HepG2 (cell line): ENCODE data around the gene AOX1. TPM values are rescaled to one million over a fixed set of nuclear protein-coding genes. Genes with fewer than 3 reads are reported as not detected.

Source experiments
- ATAC-seq: fragments of 200-7000 bp; cut with Tn5 transposase; 3 replicates; pipeline ENCODE4 v1.9.1; 2020; ENCODE audit warnings: mild to moderate bottlenecking, moderate library complexity
- BruUV-seq: library from RNA; stranded (reverse); fragments of 400-500 nt; replicated peaks from 2 replicates; lab custom pipeline; 2021; lab: Mats Ljungman, UMichigan
- CTCF ChIA-PET: fragments of 300-600 bp; formaldehyde crosslinking; extraction: SDS; loops from one replicate; lab custom pipeline; 2021; ENCODE audit warnings: low total read pairs, inconsistent platforms, low intra/inter-chr PET ratio; lab: Yijun Ruan, JAX
- POLR2A ChIA-PET: fragments of 350-600 bp; sonication (Branson Sonifier 250); formaldehyde crosslinking; loops from one replicate; lab custom pipeline; 2020; ENCODE audit warnings: antibody characterized with exemption, inconsistent platforms; lab: Yijun Ruan, JAX
- DNase-seq: peaks from one replicate; pipeline ENCODE4 v3.0.0-alpha.2; 2015; ENCODE audit warnings: low spot score
- FAIRE-seq: peaks from 3 replicates; lab custom pipeline; 2011; peaks lifted over from hg19 to GRCh38; lab: Jason Lieb, UNC
- H2AFZ ChIP-seq: one replicate; pipeline ENCODE4 v1.6.1; 2011; ENCODE audit warnings: low read length, inconsistent platforms
- H3K27ac ChIP-seq: fragments of 300-600 bp; 3 replicates; pipeline ENCODE4 v1.8.0; 2011; ENCODE audit warnings: mixed run types, mild to moderate bottlenecking, mixed read lengths, low read length, inconsistent platforms; ENCODE audit not compliant: insufficient read depth; ENCODE audit errors: extremely low read length
- H3K27me3 ChIP-seq, 2 experiments: fragments of 200-600 bp in 1 of 2; 2 replicates in 1 of 2; 3 replicates in 1 of 2; pipeline versions ENCODE4 v1.6.0 to v1.8.0; 2011; ENCODE audit warnings: low read length in 2 of 2, mild to moderate bottlenecking in 2 of 2, moderate library complexity in 2 of 2, inconsistent platforms in 1 of 2; ENCODE audit not compliant: insufficient read depth in 2 of 2, control insufficient read depth in 1 of 2
- H3K36me3 ChIP-seq, 2 experiments: fragments of 200-600 bp in 1 of 2; replicated peaks in 1 of 2; 2 replicates in 1 of 2; 3 replicates in 1 of 2; pipeline versions ENCODE4 v1.5.1 to v1.8.0; 2011; ENCODE audit warnings: low read length in 2 of 2, inconsistent platforms in 1 of 2; ENCODE audit not compliant: insufficient read depth in 2 of 2, control insufficient read depth in 1 of 2
- H3K4me1 ChIP-seq: 2 replicates; pipeline ENCODE4 v1.5.1; 2012; ENCODE audit warnings: low read length, inconsistent platforms; ENCODE audit not compliant: insufficient read depth
- H3K4me2 ChIP-seq: 2 replicates; pipeline ENCODE4 v1.6.0; 2011; ENCODE audit warnings: low read depth, low read length, inconsistent platforms
- H3K4me3 ChIP-seq, 3 experiments: fragments of 200-600 bp in 1 of 3; sonication (generic), shearing (Covaris generic) in 1 of 3; replicated peaks in 1 of 3; 2 replicates each; pipeline ENCODE4 v1.5.1; 2011 to 2016; ENCODE audit warnings: low read length in 3 of 3, inconsistent platforms in 2 of 3, low read depth in 2 of 3, mild to moderate bottlenecking in 2 of 3, control low read depth in 1 of 3, mixed read lengths in 1 of 3; ENCODE audit not compliant: insufficient read depth in 1 of 3
- H3K79me2 ChIP-seq: one replicate; pipeline ENCODE4 v1.6.1; 2011; ENCODE audit warnings: low read length, inconsistent platforms; ENCODE audit not compliant: insufficient read depth
- H3K9ac ChIP-seq: 2 replicates; pipeline ENCODE4 v1.6.0; 2011; ENCODE audit warnings: mild to moderate bottlenecking, low read depth, low read length, inconsistent platforms; ENCODE audit not compliant: insufficient read depth
- H3K9me3 ChIP-seq: 2 replicates; pipeline ENCODE4 v1.5.1; 2012; ENCODE audit warnings: mild to moderate bottlenecking, low read length
- H4K20me1 ChIP-seq: 2 replicates; pipeline ENCODE4 v1.6.0; 2011; ENCODE audit warnings: inconsistent platforms, mild to moderate bottlenecking, low read length, moderate library complexity; ENCODE audit not compliant: insufficient read depth
- FOSL1 ChIP-seq: sonication (generic); formaldehyde crosslinking; IDR thresholded peaks from 2 replicates; pipeline ENCODE4 v1.9.0; 2021; ENCODE audit warnings: missing genetic modification reagents, borderline replicate concordance
- FOSL2 ChIP-seq: sonication (generic); formaldehyde crosslinking; IDR thresholded peaks from 2 replicates; pipeline ENCODE4 v1.4.0; 2020; ENCODE audit warnings: missing genetic modification reagents
- LCORL ChIP-seq, 2 experiments: fragments of 450-650 bp in 1 of 2; sonication (generic) in 1 of 2; formaldehyde crosslinking in 1 of 2; IDR thresholded peaks; 2 replicates each; pipeline versions ENCODE4 v1.5.0 to v1.6.1; 2017 to 2020; ENCODE audit warnings: antibody characterized with exemption in 1 of 2, missing genetic modification reagents in 1 of 2
- NFYC ChIP-seq: IDR thresholded peaks from 2 replicates; pipeline ENCODE4 v1.6.1; 2016; ENCODE audit warnings: missing genetic modification reagents, missing compliant biosample characterization
- PHF5A ChIP-seq: IDR thresholded peaks from one replicate; pipeline ENCODE4 v1.6.1; 2018; ENCODE audit warnings: low read depth, missing genetic modification reagents; ENCODE audit not compliant: unreplicated experiment
- RFX5 ChIP-seq: IDR thresholded peaks from 2 replicates; pipeline ENCODE4 v1.6.1; 2011; ENCODE audit warnings: low read depth, low read length, improper control_type of control experiment
- SIN3B ChIP-seq: fragments of 150-350 bp; IDR thresholded peaks from 2 replicates; pipeline ENCODE4 v1.6.1; 2014; ENCODE audit warnings: low read length
- SP140L ChIP-seq: sonication (generic); formaldehyde crosslinking; IDR thresholded peaks from 2 replicates; pipeline ENCODE4 v1.4.0; 2020; ENCODE audit warnings: missing genetic modification reagents, borderline replicate concordance
- SRF ChIP-seq: IDR thresholded peaks from 2 replicates; pipeline ENCODE4 v1.6.1; 2011; ENCODE audit warnings: mild to moderate bottlenecking, low read depth, low read length, moderate library complexity
- TEAD3 ChIP-seq: optimal IDR thresholded peaks from 2 replicates; pipeline ENCODE3; 2016; ENCODE audit warnings: borderline replicate concordance
- ZNF615 ChIP-seq: sonication (generic); formaldehyde crosslinking; IDR thresholded peaks from 2 replicates; pipeline ENCODE4 v1.5.0; 2020; ENCODE audit warnings: mild to moderate bottlenecking, missing genetic modification reagents, borderline replicate concordance
- WGBS: methylation state at CpG from one replicate; pipeline ENCODE4 v1.1.6; 2017; ENCODE audit warnings: low lambda C conversion rate; 5-methylcytosine and 5-hydroxymethylcytosine counted together
- in situ Hi-C: cut with HindIII; loops from 2 replicates; pipeline ENCODE4 v1.10.0; 2017; ENCODE audit warnings: low pct_unique_long_range_greater_than_20kb; ENCODE audit not compliant: extremely low pct_ligation_motif_present
- intact Hi-C: fragments of 100-400 bp; cut with micrococcal nuclease; formaldehyde crosslinking; loops from one replicate; pipeline ENCODE4 v1.10.0; 2022; ENCODE audit not compliant: unreplicated experiment
- polyA plus RNA-seq, 8 experiments: library from polyadenylated mRNA; depleted of rRNA in 3 of 8; stranded (reverse) in 7 of 8; unstranded in 1 of 8; fragments of >200 nt; fragmentation: Illumina TruSeq in 4 of 8; extraction: Trizol in 4 of 8; gene quantifications; 2 replicates each; pipeline versions ENCODE4 v1.2.1 to v1.2.3, GENCODE V29; 2011 to 2016; ENCODE audit warnings: low read depth in 4 of 8, missing spikeins in 1 of 8, mixed read lengths in 1 of 8; ENCODE audit not compliant: insufficient read depth in 1 of 8
- total RNA-seq, 5 experiments: library from RNA; depleted of rRNA; stranded (reverse); fragments of >200 nt; fragmentation: Illumina TruSeq; extraction: Trizol; gene quantifications; 2 replicates each; pipeline ENCODE4 v1.2.3, GENCODE V29; 2016; ENCODE audit warnings: low read depth in 1 of 5
- TF ChIP-seq, protein P1 (sequence below): IDR thresholded peaks from 2 replicates; pipeline ENCODE4 v1.6.1; 2016; ENCODE audit warnings: low read depth
- TF ChIP-seq, protein P2 (sequence below): IDR thresholded peaks from 2 replicates; pipeline ENCODE4 v1.4.0; 2020; ENCODE audit warnings: mild to moderate bottlenecking, missing genetic modification reagents
- TF ChIP-seq, protein P3 (sequence below): sonication (generic); formaldehyde crosslinking; IDR thresholded peaks from 2 replicates; pipeline ENCODE4 v1.5.0; 2020; ENCODE audit warnings: mild to moderate bottlenecking, missing genetic modification reagents
- TF ChIP-seq, protein P4 (sequence below): sonication (generic); formaldehyde crosslinking; IDR thresholded peaks from 2 replicates; pipeline ENCODE4 v1.9.0; 2021; ENCODE audit warnings: missing genetic modification reagents, mild to moderate bottlenecking, borderline replicate concordance

AOX1 gene
- total and polyA plus RNA-seq, 2 of the 13 experiments (the other 11 are each of a cell fraction or from before 2014, with no cell fraction given), result 9.2 to 18.0 TPM

DNA sequence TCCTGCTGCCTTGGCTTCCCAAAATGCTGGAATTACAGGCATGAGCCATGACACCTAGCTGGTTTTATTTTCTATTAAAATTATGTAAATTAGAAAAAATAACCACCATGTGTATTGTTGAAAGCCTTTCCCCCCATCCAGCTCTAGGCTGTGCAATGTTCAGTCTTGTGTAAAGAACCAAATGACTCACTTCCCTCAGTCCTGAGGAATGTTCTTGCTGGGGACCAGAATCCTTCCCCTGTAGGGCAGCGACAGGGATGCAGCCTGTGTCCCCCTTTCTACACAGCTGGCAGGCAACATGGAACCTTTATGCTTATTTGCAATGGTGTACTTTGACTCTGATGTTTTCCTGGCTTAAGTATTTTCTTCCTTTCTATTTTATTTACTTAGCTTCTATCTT is 29.4 kb downstream of the AOX1 start:
- in situ Hi-C loops, result no loop called here
- H3K4me1 ChIP-seq, result peaks cover 22% of the 10 kb centered on the region
- no peaks in the 10 kb centered on the region for H3K27me3 ChIP-seq
- H4K20me1 ChIP-seq, result no peaks in the 10 kb centered on the region
- ATAC-seq, result peak; percentile 98
- DNase-seq, result peak; percentile 68
- H3K4me2 ChIP-seq, result no peak overlapping the region
- no peak overlapping the region for H3K4me3 ChIP-seq
- no peaks in the 10 kb centered on the region for H3K79me2 ChIP-seq
- intact Hi-C loops, result no loop called here
- 0 out of 5 replicates have a peak, but pooled peaks cover 0 to 1% of the 10 kb centered on the region in 2 experiments for H3K36me3 ChIP-seq
- WGBS, result 93% methylated on average over 1 of the region's 1 CpG
- H3K9ac ChIP-seq, result no peak overlapping the region
- no peak overlapping the region for H2AFZ ChIP-seq
- ChIA-PET CTCF (no interaction called here), POLR2A (interaction anchor here (0.6 to 4.4 kb wide), 8 partner anchors 11 to 34 kb away, joined by 3 to 33 read pairs (median 5); partner anchors contain the start of gene AOX1)
- FAIRE-seq, result no peak
- H3K27ac ChIP-seq, result no peak overlapping the region
- no TSS peak for BruUV-seq
- H3K9me3 ChIP-seq, result no peaks in the 10 kb centered on the region
- TF ChIP-seq, protein P1, sequence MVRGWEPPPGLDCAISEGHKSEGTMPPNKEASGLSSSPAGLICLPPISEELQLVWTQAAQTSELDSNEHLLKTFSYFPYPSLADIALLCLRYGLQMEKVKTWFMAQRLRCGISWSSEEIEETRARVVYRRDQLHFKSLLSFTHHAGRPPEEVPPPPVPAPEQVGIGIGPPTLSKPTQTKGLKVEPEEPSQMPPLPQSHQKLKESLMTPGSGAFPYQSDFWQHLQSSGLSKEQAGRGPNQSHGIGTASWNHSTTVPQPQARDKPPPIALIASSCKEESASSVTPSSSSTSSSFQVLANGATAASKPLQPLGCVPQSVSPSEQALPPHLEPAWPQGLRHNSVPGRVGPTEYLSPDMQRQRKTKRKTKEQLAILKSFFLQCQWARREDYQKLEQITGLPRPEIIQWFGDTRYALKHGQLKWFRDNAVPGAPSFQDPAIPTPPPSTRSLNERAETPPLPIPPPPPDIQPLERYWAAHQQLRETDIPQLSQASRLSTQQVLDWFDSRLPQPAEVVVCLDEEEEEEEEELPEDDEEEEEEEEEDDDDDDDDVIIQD, result peak; percentile 67; the same call in 1 of the 2 replicates
- TF ChIP-seq, protein P2, sequence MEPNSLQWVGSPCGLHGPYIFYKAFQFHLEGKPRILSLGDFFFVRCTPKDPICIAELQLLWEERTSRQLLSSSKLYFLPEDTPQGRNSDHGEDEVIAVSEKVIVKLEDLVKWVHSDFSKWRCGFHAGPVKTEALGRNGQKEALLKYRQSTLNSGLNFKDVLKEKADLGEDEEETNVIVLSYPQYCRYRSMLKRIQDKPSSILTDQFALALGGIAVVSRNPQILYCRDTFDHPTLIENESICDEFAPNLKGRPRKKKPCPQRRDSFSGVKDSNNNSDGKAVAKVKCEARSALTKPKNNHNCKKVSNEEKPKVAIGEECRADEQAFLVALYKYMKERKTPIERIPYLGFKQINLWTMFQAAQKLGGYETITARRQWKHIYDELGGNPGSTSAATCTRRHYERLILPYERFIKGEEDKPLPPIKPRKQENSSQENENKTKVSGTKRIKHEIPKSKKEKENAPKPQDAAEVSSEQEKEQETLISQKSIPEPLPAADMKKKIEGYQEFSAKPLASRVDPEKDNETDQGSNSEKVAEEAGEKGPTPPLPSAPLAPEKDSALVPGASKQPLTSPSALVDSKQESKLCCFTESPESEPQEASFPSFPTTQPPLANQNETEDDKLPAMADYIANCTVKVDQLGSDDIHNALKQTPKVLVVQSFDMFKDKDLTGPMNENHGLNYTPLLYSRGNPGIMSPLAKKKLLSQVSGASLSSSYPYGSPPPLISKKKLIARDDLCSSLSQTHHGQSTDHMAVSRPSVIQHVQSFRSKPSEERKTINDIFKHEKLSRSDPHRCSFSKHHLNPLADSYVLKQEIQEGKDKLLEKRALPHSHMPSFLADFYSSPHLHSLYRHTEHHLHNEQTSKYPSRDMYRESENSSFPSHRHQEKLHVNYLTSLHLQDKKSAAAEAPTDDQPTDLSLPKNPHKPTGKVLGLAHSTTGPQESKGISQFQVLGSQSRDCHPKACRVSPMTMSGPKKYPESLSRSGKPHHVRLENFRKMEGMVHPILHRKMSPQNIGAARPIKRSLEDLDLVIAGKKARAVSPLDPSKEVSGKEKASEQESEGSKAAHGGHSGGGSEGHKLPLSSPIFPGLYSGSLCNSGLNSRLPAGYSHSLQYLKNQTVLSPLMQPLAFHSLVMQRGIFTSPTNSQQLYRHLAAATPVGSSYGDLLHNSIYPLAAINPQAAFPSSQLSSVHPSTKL, result peak; percentile 20; the same call in 1 of the 2 replicates
- TF ChIP-seq LCORL (IDR thresholded peaks at IDR 0.05), result no peak
- no peak for TF ChIP-seq LCORL (CRISPR knock-in tag; IDR thresholded peaks at IDR 0.05)
- TF ChIP-seq RFX5, result no peak
- TF ChIP-seq SRF, result no peak
- TF ChIP-seq, protein P3, sequence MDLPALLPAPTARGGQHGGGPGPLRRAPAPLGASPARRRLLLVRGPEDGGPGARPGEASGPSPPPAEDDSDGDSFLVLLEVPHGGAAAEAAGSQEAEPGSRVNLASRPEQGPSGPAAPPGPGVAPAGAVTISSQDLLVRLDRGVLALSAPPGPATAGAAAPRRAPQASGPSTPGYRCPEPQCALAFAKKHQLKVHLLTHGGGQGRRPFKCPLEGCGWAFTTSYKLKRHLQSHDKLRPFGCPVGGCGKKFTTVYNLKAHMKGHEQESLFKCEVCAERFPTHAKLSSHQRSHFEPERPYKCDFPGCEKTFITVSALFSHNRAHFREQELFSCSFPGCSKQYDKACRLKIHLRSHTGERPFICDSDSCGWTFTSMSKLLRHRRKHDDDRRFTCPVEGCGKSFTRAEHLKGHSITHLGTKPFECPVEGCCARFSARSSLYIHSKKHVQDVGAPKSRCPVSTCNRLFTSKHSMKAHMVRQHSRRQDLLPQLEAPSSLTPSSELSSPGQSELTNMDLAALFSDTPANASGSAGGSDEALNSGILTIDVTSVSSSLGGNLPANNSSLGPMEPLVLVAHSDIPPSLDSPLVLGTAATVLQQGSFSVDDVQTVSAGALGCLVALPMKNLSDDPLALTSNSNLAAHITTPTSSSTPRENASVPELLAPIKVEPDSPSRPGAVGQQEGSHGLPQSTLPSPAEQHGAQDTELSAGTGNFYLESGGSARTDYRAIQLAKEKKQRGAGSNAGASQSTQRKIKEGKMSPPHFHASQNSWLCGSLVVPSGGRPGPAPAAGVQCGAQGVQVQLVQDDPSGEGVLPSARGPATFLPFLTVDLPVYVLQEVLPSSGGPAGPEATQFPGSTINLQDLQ (CRISPR knock-in tag), result no peak
- TF ChIP-seq FOSL1 (CRISPR knock-in tag), result peak; percentile 52; the same call in 1 of the 2 replicates
- no peak for TF ChIP-seq PHF5A (CRISPR knock-in tag)
- no peak for TF ChIP-seq SP140L
- no peak for TF ChIP-seq ZNF615
- no peak for TF ChIP-seq SIN3B
- TF ChIP-seq, protein P4, sequence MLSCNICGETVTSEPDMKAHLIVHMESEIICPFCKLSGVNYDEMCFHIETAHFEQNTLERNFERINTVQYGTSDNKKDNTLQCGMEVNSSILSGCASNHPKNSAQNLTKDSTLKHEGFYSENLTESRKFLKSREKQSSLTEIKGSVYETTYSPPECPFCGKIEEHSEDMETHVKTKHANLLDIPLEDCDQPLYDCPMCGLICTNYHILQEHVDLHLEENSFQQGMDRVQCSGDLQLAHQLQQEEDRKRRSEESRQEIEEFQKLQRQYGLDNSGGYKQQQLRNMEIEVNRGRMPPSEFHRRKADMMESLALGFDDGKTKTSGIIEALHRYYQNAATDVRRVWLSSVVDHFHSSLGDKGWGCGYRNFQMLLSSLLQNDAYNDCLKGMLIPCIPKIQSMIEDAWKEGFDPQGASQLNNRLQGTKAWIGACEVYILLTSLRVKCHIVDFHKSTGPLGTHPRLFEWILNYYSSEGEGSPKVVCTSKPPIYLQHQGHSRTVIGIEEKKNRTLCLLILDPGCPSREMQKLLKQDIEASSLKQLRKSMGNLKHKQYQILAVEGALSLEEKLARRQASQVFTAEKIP, result no peak
- peak; percentile 62 for TF ChIP-seq TEAD3
- TF ChIP-seq FOSL2, result peak; percentile 86
- no peak for TF ChIP-seq NFYC (CRISPR knock-in tag)
